SJCRH30 (cell line): ENCODE measurements around the gene CEBPG. TPM values are rescaled to one million over a fixed set of nuclear protein-coding genes. Genes with fewer than 3 reads are reported as not detected.

Experiments
- DNase-seq, 2 experiments: peaks; one replicate each; pipeline ENCODE4 v3.0.0-alpha.2; 2015 to 2020
- H3K27ac ChIP-seq: fragments of 250-450 bp; sonication (Bioruptor Pico); 2 replicates; pipeline ENCODE4 v1.5.1; 2020; ENCODE audit warnings: mild to moderate bottlenecking, moderate library complexity
- H3K27me3 ChIP-seq: fragments of 250-450 bp; sonication (Bioruptor Pico); 2 replicates; pipeline ENCODE4 v1.5.1; 2020; ENCODE audit warnings: mild to moderate bottlenecking, moderate library complexity
- H3K36me3 ChIP-seq: fragments of 250-450 bp; sonication (Bioruptor Pico); 2 replicates; pipeline ENCODE4 v1.5.1; 2020; ENCODE audit warnings: mild to moderate bottlenecking, moderate library complexity
- H3K4me1 ChIP-seq: fragments of 250-450 bp; sonication (Bioruptor Pico); 2 replicates; pipeline ENCODE4 v1.5.1; 2020; ENCODE audit warnings: mild to moderate bottlenecking, moderate library complexity
- H3K4me3 ChIP-seq: fragments of 250-450 bp; sonication (Bioruptor Pico); 2 replicates; pipeline ENCODE4 v1.5.1; 2020; ENCODE audit warnings: mild to moderate bottlenecking, moderate library complexity
- H3K9me3 ChIP-seq: fragments of 250-450 bp; sonication (Bioruptor Pico); replicated peaks from 2 replicates; pipeline ENCODE4 v1.5.1; 2020; ENCODE audit warnings: mild to moderate bottlenecking, moderate library complexity
- total RNA-seq: library from RNA; depleted of rRNA; stranded (reverse); fragments of >200 nt; shearing (Covaris generic); gene quantifications from 2 replicates; pipeline ENCODE4 v1.2.3, GENCODE V29; 2014

The CEBPG gene
- total RNA-seq, 1 experiment from 2014 or later, result 36.6 TPM

DNA sequence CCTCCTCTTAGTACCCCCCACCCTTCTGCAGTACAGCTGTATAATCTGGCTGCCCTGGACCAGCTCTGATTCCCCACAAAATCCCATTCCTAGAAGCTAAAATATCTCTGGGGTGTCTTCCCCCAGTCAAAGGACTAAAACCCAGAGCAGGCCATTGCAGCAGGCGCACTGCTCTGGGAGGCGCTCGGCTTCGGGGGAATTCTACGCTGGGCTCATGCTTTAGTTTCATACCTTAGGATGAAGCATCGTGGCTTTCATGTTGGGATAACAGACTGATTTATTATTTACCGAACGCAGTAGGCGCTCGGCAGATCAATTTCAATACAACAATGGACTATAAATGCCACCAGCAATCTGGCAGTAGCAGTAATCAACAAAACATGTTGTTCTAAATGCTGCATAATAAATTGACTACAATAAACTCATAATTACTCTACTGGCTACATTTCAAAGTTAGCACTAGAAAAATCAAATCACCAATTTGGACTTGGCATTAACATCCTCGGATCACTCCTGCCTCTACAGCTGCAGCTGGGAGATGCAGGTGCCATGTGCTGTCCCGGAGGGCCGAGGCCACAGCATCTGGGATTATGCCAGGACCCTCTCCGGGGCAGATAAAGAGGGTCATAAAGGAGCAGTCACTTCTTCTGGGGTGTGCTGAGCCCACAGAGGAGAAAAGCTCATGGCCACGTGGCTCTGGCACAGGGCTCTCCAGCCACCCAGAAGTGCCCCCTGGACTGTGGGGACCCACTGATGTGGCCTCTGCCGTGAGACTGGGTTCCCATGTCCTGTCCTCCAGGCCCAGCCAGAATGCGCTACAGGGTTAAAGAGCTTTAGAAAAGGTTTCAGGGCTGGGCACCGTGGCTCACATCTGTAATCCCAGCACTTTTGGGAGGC is 35.3 kb downstream of the CEBPG start:
- DNase-seq, result no peak

GRCh38 chr19:33409906-33410685 is 36.6 kb downstream of the CEBPG start:
- Histone ChIP-seq H3K4me1 (no peaks in the 10 kb centered on the region), H3K4me3 (no peak overlapping the region), H3K27ac (no peak overlapping the region), H3K9me3 (no peaks in the 10 kb centered on the region), H3K36me3 (no peaks in the 10 kb centered on the region), H3K27me3 (no peaks in the 10 kb centered on the region)
- no peak for DNase-seq

More for the DNA sequence above, 35.3 kb downstream of the CEBPG start:
- Histone ChIP-seq H3K4me1 (no peaks in the 10 kb centered on the region), H3K27me3 (no peaks in the 10 kb centered on the region), H3K9me3 (no peaks in the 10 kb centered on the region), H3K36me3 (no peaks in the 10 kb centered on the region), H3K27ac (no peak overlapping the region), H3K4me3 (no peak overlapping the region)

GRCh38 chr19:33410915-33411401 is 37.4 kb downstream of the CEBPG start:
- DNase-seq, result peak; percentile 79 to 83
- Histone ChIP-seq H3K4me1 (no peaks in the 10 kb centered on the region), H3K9me3 (no peaks in the 10 kb centered on the region), H3K4me3 (no peak overlapping the region), H3K36me3 (no peaks in the 10 kb centered on the region), H3K27ac (no peak overlapping the region), H3K27me3 (no peaks in the 10 kb centered on the region)

GRCh38 chr19:33411621-33412180 is 38.2 kb downstream of the CEBPG start:
- Histone ChIP-seq H3K36me3 (no peaks in the 10 kb centered on the region), H3K9me3 (no peaks in the 10 kb centered on the region), H3K27me3 (no peaks in the 10 kb centered on the region), H3K4me3 (no peak overlapping the region), H3K4me1 (peaks cover 4% of the 10 kb centered on the region), H3K27ac (no peak overlapping the region)
- no peak for DNase-seq

DNA sequence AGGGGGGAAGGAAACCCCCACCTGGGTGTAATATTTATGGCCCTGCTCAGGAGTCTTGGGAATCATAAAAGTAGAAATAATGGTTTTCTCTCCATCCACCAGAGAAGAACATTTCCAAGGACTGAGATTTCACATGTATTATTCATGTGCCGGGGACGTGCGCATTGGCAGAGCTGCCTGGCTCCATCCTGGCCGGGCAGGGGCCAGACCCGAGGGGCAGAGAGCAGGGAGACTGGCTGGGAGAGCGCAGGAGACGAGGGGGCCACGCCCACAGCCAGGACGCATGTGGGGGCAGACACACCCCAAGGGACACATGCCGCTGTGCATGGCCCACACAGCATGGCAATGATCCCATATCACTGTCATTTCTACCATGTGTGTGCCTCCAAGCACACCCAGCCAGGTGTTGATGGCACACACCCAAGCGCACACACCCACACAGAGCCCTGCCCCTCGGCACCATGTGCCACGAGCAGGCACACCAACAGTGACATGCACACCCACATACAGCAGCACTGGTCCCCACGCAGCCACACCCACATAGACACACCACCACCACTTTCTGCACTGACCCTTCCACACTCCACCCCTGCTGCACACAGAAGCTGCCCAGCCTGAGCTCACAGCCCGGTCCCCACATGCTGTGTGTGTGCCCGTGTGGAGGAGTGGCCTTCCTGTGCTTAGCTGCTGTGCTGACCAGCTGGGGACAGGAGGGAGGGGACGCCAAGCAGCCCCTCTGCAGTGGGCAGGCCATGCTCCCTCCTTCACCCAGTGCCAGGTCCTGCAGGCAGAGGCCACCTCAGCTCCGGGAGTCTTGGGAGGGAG is 39.3 kb downstream of the CEBPG start:
- no peak for DNase-seq
- Histone ChIP-seq H3K27me3 (no peaks in the 10 kb centered on the region), H3K4me3 (no peak overlapping the region), H3K27ac (no peak overlapping the region), H3K4me1 (peaks cover 8% of the 10 kb centered on the region), H3K9me3 (no peaks in the 10 kb centered on the region), H3K36me3 (no peaks in the 10 kb centered on the region)

GRCh38 chr19:33413426-33413725 is 39.9 kb downstream of the CEBPG start:
- no peak overlapping the region for H3K4me3 ChIP-seq
- no peaks in the 10 kb centered on the region for H3K36me3 ChIP-seq
- no peaks in the 10 kb centered on the region for H3K27me3 ChIP-seq
- no peaks in the 10 kb centered on the region for H3K9me3 ChIP-seq
- no peak for DNase-seq
- no peak overlapping the region for H3K27ac ChIP-seq
- H3K4me1 ChIP-seq, result peaks cover 8% of the 10 kb centered on the region

GRCh38 chr19:33413868-33414666 is 40.6 kb downstream of the CEBPG start:
- Histone ChIP-seq H3K27ac (no peak overlapping the region), H3K36me3 (no peaks in the 10 kb centered on the region), H3K4me3 (no peak overlapping the region), H3K9me3 (no peaks in the 10 kb centered on the region), H3K4me1 (peaks cover 8% of the 10 kb centered on the region), H3K27me3 (no peaks in the 10 kb centered on the region)
- DNase-seq, result no peak

DNA sequence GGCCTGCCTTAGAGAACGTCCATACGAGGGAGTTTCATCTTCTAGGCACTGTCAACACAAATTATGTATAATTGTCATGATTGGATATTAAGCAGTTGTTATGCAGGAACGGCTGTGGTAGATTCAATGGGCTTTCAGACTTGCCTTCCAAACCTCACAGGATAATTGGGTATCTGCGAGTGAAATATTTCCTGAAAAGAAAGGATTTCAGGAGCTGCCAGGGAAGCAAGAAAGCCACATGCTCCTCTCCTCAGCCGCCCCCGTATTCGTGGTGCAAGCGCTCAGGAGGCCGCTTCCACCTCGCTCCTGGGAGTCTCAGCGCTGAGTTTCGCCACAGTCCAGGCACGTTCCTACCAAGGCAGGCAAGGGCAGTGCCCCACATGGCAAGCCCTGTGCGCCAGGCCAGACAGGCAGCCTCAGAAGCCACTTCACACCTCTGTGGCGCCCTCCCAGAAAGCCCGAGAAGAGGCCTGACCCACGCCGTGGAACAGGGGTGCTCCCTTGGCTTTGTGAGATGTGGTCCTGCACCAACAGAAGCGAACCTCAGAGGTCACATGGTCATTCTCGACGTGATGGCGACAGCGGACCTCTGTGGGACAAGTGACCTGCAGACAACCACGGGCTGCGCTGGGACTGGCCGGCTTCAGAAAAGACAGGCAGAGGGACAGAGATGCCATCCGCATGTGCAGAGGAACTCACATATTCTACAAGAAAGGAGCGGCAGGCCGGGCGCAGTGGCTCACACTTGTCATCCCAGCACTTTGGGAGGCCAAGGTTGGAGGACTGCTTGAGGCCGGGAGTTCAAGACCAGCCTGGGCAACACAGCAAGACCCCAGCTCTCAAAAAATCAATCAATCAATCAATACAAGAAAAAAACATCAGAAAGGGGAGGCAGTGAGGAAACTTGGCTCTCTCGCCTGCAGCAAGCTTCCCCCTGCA is 41.4 kb downstream of the CEBPG start:
- Histone ChIP-seq H3K27ac (no peak overlapping the region), H3K4me1 (peaks cover 8% of the 10 kb centered on the region), H3K9me3 (no peaks in the 10 kb centered on the region), H3K27me3 (no peaks in the 10 kb centered on the region), H3K36me3 (no peaks in the 10 kb centered on the region), H3K4me3 (no peak overlapping the region)
- no peak for DNase-seq

GRCh38 chr19:33416307-33417215 is 43.1 kb downstream of the CEBPG start:
- peak; percentile 89 to 93 for DNase-seq
- H3K9me3 ChIP-seq, result no peaks in the 10 kb centered on the region
- H3K27ac ChIP-seq, result no peak overlapping the region
- no peak overlapping the region for H3K4me3 ChIP-seq
- peaks cover 8% of the 10 kb centered on the region for H3K4me1 ChIP-seq
- H3K36me3 ChIP-seq, result no peaks in the 10 kb centered on the region
- no peaks in the 10 kb centered on the region for H3K27me3 ChIP-seq

- Histone ChIP-seq H3K4me3 (no peak overlapping the region), H3K9me3 (no peaks in the 10 kb centered on the region), H3K27ac (no peak overlapping the region), H3K27me3 (no peaks in the 10 kb centered on the region), H3K36me3 (no peaks in the 10 kb centered on the region), H3K4me1 (peaks cover 8% of the 10 kb centered on the region)
- DNase-seq, result no peak
Measured at GRCh38 chr19:33417751-33418150, 44.2 kb downstream of the CEBPG start.

DNA sequence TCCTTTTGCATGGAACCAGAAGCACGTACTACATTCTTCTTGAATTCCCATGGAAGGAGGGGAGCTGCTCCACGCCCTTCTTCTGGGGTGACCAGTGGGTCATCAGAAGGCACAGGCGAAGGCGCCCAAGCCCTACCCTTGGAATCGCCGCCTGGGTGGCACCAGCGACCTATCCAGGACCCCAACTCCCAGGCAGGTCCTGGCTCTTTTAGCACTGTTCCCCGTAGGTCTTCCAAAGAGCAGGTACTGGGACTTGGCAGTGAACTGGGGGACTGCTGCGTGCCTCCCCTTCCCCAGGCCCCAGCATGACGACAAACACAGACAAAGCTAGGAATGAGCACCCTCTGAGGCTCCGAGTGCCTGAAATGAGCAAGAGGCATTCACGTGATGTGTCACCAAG is 45.0 kb downstream of the CEBPG start:
- Histone ChIP-seq H3K36me3 (no peaks in the 10 kb centered on the region), H3K9me3 (no peaks in the 10 kb centered on the region), H3K27ac (no peak overlapping the region), H3K4me3 (no peak overlapping the region), H3K4me1 (peaks cover 8% of the 10 kb centered on the region), H3K27me3 (no peaks in the 10 kb centered on the region)
- DNase-seq, result no peak
